ENCODE measurements around the gene UNC5C. TPM values are rescaled to one million over a fixed set of nuclear protein-coding genes. Genes with fewer than 3 reads are reported as not detected.

UNC5C gene
- total RNA-seq, 2 experiments from 2014 or later: not detected

DNA sequence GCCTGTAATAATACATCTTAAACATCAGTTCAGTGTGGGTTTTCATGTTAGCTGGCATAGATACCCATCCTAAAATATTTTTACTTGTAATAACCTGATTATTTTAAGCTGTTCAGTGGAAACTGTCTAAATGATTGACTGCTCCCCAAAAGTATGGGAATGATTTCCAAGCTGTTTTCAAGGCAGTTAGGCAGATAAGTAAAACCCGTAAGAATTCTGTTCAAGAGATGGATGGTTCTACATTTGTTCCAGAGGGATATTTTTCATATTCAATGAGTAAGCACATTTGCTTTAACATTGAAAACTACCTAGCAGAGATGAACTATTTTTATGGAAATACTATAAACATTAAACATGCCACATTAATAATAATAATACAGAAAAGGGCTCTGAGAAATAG, 161.1 kb downstream of the UNC5C start:
- DNase-seq: no peak
- H3K4me3 Mint-ChIP-seq: no peak overlapping the region
- CTCF ChIA-PET: no interaction called here
- TF ChIP-seq, protein P1, sequence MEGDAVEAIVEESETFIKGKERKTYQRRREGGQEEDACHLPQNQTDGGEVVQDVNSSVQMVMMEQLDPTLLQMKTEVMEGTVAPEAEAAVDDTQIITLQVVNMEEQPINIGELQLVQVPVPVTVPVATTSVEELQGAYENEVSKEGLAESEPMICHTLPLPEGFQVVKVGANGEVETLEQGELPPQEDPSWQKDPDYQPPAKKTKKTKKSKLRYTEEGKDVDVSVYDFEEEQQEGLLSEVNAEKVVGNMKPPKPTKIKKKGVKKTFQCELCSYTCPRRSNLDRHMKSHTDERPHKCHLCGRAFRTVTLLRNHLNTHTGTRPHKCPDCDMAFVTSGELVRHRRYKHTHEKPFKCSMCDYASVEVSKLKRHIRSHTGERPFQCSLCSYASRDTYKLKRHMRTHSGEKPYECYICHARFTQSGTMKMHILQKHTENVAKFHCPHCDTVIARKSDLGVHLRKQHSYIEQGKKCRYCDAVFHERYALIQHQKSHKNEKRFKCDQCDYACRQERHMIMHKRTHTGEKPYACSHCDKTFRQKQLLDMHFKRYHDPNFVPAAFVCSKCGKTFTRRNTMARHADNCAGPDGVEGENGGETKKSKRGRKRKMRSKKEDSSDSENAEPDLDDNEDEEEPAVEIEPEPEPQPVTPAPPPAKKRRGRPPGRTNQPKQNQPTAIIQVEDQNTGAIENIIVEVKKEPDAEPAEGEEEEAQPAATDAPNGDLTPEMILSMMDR (IDR thresholded peaks at IDR 0.05): no peak
- no peak overlapping the region for H3K27ac ChIP-seq (ENCODE audit: low read depth in 1 of 2, low read length in 2 of 2)
- no peaks in the 10 kb centered on the region for H3K27me3 Mint-ChIP-seq
- no peaks in the 10 kb centered on the region for H3K36me3 Mint-ChIP-seq (ENCODE audit: low read depth)
- H3K4me1 ChIP-seq (ENCODE audit: insufficient read depth, low read length): no peaks in the 10 kb centered on the region
- no peaks in the 10 kb centered on the region for H3K9me3 Mint-ChIP-seq
- POLR2A ChIA-PET: no interaction called here
- intact Hi-C loops (cut with DNase I, micrococcal nuclease): no loop called here
- no peak for ATAC-seq (ENCODE audit: poor library complexity)
- no peaks in the 10 kb centered on the region for H3K4me1 Mint-ChIP-seq (ENCODE audit: low read depth)
- H3K4me3 ChIP-seq (ENCODE audit: low read length): no peak overlapping the region
- no peaks in the 10 kb centered on the region for H3K36me3 ChIP-seq (ENCODE audit: insufficient read depth, low read length)
- H3K9me3 ChIP-seq (ENCODE audit: control insufficient read depth in 1 of 2, insufficient read depth in 1 of 2, low read length in 2 of 2): no peaks in the 10 kb centered on the region
- H3K27ac Mint-ChIP-seq: no peak overlapping the region
- H3K27me3 ChIP-seq (ENCODE audit: control insufficient read depth in 1 of 2, insufficient read depth in 2 of 2, low read length in 2 of 2): no peaks in the 10 kb centered on the region

DNA sequence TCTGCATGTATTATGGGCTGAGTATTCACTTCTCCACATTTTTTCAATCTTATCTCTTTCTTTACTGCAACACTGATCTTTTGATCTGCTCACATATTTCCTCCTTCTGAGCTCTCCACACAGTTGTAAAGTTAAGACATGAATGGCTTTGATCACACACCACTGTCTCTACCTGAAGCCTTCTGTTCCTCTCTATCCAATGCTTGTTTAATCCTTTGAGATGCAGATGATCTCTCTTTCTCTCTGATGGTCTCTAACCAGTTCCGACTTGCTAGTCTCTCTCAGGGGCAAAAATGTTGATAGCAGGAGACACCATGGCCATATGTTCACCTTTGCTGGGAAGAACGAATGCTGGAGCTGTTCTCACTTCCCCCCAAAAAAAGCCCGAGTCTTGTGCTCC, 162.4 kb downstream of the UNC5C start:
- H3K27ac Mint-ChIP-seq: no peak overlapping the region
- no peaks in the 10 kb centered on the region for H3K27me3 ChIP-seq (ENCODE audit: control insufficient read depth in 1 of 2, insufficient read depth in 2 of 2, low read length in 2 of 2)
- no peaks in the 10 kb centered on the region for H3K9me3 ChIP-seq (ENCODE audit: control insufficient read depth in 1 of 2, insufficient read depth in 1 of 2, low read length in 2 of 2)
- no peaks in the 10 kb centered on the region for H3K36me3 ChIP-seq (ENCODE audit: insufficient read depth, low read length)
- DNase-seq (no peak), ATAC-seq (ENCODE audit: poor library complexity) (no peak)
- no peaks in the 10 kb centered on the region for H3K27me3 Mint-ChIP-seq
- no peak overlapping the region for H3K4me3 Mint-ChIP-seq
- no peaks in the 10 kb centered on the region for H3K36me3 Mint-ChIP-seq (ENCODE audit: low read depth)
- ChIA-PET POLR2A (no interaction called here), CTCF (no interaction called here)
- TF ChIP-seq, protein P1 (IDR thresholded peaks at IDR 0.05): no peak
- H3K4me1 ChIP-seq (ENCODE audit: insufficient read depth, low read length): no peaks in the 10 kb centered on the region
- no peak overlapping the region for H3K27ac ChIP-seq (ENCODE audit: low read depth in 1 of 2, low read length in 2 of 2)
- intact Hi-C loops (cut with DNase I, micrococcal nuclease): no loop called here
- H3K4me1 Mint-ChIP-seq (ENCODE audit: low read depth): no peaks in the 10 kb centered on the region
- H3K9me3 Mint-ChIP-seq: no peaks in the 10 kb centered on the region
- no peak overlapping the region for H3K4me3 ChIP-seq (ENCODE audit: low read length)

DNA sequence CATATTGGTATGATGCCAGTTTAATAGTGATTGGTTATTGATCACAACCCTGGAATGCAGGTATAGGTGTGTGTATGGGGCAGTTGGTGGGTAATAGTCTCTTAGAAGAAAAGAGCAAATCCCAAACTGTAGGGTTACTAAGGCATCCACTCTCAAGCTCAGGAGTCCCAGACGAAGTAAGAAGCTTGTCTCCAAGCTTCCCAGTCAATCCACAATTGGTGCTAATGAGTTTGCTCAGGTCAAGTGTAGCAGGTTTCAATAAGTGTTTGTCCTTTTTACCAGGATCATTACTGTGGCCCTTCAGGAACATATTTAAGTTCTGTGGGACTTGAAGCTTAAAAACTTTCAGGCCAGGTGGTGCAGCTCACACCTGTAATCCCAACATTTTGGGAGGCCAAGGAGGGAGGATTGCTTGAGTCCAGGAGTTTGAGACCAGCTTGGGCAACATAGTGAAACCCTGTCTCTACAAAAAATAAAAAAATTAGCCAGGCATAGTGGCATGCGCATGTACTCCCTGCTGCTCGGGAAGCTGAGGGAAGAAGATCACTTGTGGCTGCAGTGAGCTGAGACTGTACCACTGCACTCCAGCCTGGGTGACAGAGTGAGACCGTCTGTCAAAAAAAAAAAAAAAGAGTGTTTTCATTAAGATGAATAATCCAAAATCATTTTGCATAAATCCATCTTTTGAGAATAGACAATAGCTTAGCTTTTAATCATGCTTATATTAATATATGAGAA, 166.8 kb downstream of the UNC5C start:
- Mint-ChIP-seq H3K36me3 (ENCODE audit: low read depth) (no peaks in the 10 kb centered on the region), H3K27me3 (no peaks in the 10 kb centered on the region), H3K4me3 (no peak overlapping the region), H3K9me3 (no peaks in the 10 kb centered on the region), H3K4me1 (ENCODE audit: low read depth) (no peaks in the 10 kb centered on the region), H3K27ac (no peak overlapping the region)
- no peak overlapping the region for H3K27ac ChIP-seq (ENCODE audit: low read depth in 1 of 2, low read length in 2 of 2)
- no peak for ATAC-seq (ENCODE audit: poor library complexity)
- no peaks in the 10 kb centered on the region for H3K9me3 ChIP-seq (ENCODE audit: control insufficient read depth in 1 of 2, insufficient read depth in 1 of 2, low read length in 2 of 2)
- DNase-seq: no peak
- CTCF ChIA-PET: no interaction called here
- no peaks in the 10 kb centered on the region for H3K27me3 ChIP-seq (ENCODE audit: control insufficient read depth in 1 of 2, insufficient read depth in 2 of 2, low read length in 2 of 2)
- TF ChIP-seq, protein P1 (IDR thresholded peaks at IDR 0.05): no peak
- POLR2A ChIA-PET: interaction anchor here (0.6 kb wide), 3 partner anchors 10 to 55 kb away, joined by 3 to 5 read pairs (median 4); no protein-coding TSS in a partner anchor
- H3K4me1 ChIP-seq (ENCODE audit: insufficient read depth, low read length): no peaks in the 10 kb centered on the region
- no peak overlapping the region for H3K4me3 ChIP-seq (ENCODE audit: low read length)
- no peaks in the 10 kb centered on the region for H3K36me3 ChIP-seq (ENCODE audit: insufficient read depth, low read length)
- intact Hi-C loops (cut with DNase I, micrococcal nuclease): no loop called here
